ENCODE data around the gene ANK2. TPM values are rescaled to one million over a fixed set of nuclear protein-coding genes. Genes with fewer than 3 reads are reported as not detected.

The ANK2 gene
- total RNA-seq, 4 donors from 2014 or later = 13.7 to 47.4 (median 30.5) TPM

DNA sequence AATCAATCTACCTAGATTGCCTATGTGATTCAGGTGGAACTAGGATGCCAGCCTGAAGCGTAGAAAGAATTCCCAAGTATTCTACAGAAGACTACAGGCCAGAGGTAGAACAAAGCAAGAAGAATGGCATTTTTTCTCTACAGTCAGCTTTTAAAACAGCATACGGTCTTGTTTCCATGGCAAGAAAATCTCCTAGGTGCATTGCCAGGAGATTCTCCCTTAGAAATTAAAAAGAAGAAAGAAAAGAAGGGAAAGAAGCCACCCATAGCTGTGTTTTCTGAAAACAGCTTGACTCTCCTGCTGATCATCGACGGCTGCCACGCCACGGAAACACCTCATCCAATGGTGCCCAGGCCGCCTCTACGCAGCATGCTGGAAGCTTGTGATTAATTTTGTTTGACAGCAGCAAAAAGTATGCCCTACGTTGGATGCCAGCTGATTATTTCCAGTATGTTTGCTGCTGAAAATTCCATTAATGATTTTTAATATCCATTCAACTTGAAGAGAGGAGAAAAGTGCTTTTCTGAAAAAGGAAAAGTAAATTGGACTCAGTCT lies 24.1 kb downstream of the ANK2 start:
- Histone ChIP-seq H3K36me3 (no peaks in the 10 kb centered on the region), H3K27ac (no peak overlapping the region), H3K27me3 (no peaks in the 10 kb centered on the region), H3K4me3 (no peak overlapping the region), H3K9me3 (no peaks in the 10 kb centered on the region), H3K4me1 (no peaks in the 10 kb centered on the region)
- WGBS, 2 donors (ENCODE audit: low coverage in 1 of 2) = 91% methylated on average over 9 of the region's 9 CpGs
- no peak for TF ChIP-seq POLR2AphosphoS5 (IDR thresholded peaks at IDR 0.05)
- no peak for TF ChIP-seq EP300 (IDR thresholded peaks at IDR 0.05; ENCODE audit: low read depth)
- no peak for TF ChIP-seq POLR2A (IDR thresholded peaks at IDR 0.05)
- TF ChIP-seq, protein P1, sequence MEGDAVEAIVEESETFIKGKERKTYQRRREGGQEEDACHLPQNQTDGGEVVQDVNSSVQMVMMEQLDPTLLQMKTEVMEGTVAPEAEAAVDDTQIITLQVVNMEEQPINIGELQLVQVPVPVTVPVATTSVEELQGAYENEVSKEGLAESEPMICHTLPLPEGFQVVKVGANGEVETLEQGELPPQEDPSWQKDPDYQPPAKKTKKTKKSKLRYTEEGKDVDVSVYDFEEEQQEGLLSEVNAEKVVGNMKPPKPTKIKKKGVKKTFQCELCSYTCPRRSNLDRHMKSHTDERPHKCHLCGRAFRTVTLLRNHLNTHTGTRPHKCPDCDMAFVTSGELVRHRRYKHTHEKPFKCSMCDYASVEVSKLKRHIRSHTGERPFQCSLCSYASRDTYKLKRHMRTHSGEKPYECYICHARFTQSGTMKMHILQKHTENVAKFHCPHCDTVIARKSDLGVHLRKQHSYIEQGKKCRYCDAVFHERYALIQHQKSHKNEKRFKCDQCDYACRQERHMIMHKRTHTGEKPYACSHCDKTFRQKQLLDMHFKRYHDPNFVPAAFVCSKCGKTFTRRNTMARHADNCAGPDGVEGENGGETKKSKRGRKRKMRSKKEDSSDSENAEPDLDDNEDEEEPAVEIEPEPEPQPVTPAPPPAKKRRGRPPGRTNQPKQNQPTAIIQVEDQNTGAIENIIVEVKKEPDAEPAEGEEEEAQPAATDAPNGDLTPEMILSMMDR (IDR thresholded peaks at IDR 0.05) = no peak
- DNase-seq = no peak
- in situ Hi-C loops (cut with MboI; ENCODE audit: low pct_ligation_motif_present in 1 of 4, low pct_unique_long_range_greater_than_20kb in 1 of 4, low sequenced_read_pairs in 3 of 4) (no loop called here), intact Hi-C loops (cut with DNase I; ENCODE audit: low total_unique reads) (no loop called here)

DNA sequence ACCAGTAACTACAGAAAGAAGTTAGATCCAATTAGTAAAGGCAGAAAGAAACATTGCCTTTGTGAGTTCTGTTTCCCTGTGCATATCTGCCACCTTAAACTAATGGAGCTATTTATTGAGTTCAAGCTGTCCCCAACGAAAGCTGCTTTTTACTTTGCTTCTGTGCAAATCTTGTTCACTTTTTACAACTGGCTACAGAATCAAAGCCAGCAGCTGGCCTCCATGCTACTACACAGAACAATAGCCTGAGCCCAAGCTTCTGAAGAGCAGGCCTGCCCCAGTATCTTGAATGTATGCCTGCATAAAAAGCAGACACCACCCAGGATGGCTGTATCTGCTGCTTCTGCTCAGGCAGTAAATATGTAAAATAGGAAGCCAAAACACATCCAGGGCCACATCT lies 28.1 kb downstream of the ANK2 start:
- H3K27me3 ChIP-seq = no peaks in the 10 kb centered on the region
- no peaks in the 10 kb centered on the region for H3K9me3 ChIP-seq
- DNase-seq = no peak
- TF ChIP-seq, protein P1 (IDR thresholded peaks at IDR 0.05) = no peak
- no peak for TF ChIP-seq EP300 (IDR thresholded peaks at IDR 0.05; ENCODE audit: low read depth)
- no peak for TF ChIP-seq POLR2AphosphoS5 (IDR thresholded peaks at IDR 0.05)
- TF ChIP-seq POLR2A (IDR thresholded peaks at IDR 0.05) = no peak
- 43 to 57% methylated on average over 1 of the region's 1 CpG for WGBS, 2 donors (ENCODE audit: low coverage in 1 of 2)
- H3K4me1 ChIP-seq = no peaks in the 10 kb centered on the region
- no peaks in the 10 kb centered on the region for H3K36me3 ChIP-seq
- no peak overlapping the region for H3K27ac ChIP-seq
- in situ Hi-C loops (cut with MboI; ENCODE audit: low pct_ligation_motif_present in 1 of 4, low pct_unique_long_range_greater_than_20kb in 1 of 4, low sequenced_read_pairs in 3 of 4) (no loop called here), intact Hi-C loops (cut with DNase I; ENCODE audit: low total_unique reads) (no loop called here)
- H3K4me3 ChIP-seq = no peak overlapping the region

GRCh38 chr4:113078066-113078465 lies 28.6 kb downstream of the ANK2 start:
- Histone ChIP-seq H3K36me3 (no peaks in the 10 kb centered on the region), H3K4me1 (no peaks in the 10 kb centered on the region), H3K4me3 (no peak overlapping the region), H3K27me3 (no peaks in the 10 kb centered on the region), H3K27ac (no peak overlapping the region), H3K9me3 (no peaks in the 10 kb centered on the region)
- TF ChIP-seq POLR2AphosphoS5 (IDR thresholded peaks at IDR 0.05) = no peak
- TF ChIP-seq POLR2A (IDR thresholded peaks at IDR 0.05) = no peak
- TF ChIP-seq, protein P1 (IDR thresholded peaks at IDR 0.05) = no peak
- no peak for TF ChIP-seq EP300 (IDR thresholded peaks at IDR 0.05; ENCODE audit: low read depth)
- no peak for DNase-seq
- in situ Hi-C loops (cut with MboI; ENCODE audit: low pct_ligation_motif_present in 1 of 4, low pct_unique_long_range_greater_than_20kb in 1 of 4, low sequenced_read_pairs in 3 of 4) (no loop called here), intact Hi-C loops (cut with DNase I; ENCODE audit: low total_unique reads) (no loop called here)
- 84 to 94% methylated on average over 5 of the region's 5 CpGs for WGBS, 2 donors (ENCODE audit: low coverage in 1 of 2)

- no peak for DNase-seq
- in situ Hi-C loops (cut with MboI; ENCODE audit: low pct_ligation_motif_present in 1 of 4, low pct_unique_long_range_greater_than_20kb in 1 of 4, low sequenced_read_pairs in 3 of 4) = no loop called here
These were observed 30.6 kb downstream of the ANK2 start for GRCh38 chr4:113080050-113080449.

More at GRCh38 chr4:113080050-113080449, 30.6 kb downstream of the ANK2 start:
- intact Hi-C loops (cut with DNase I; ENCODE audit: low total_unique reads) = no loop called here
- Histone ChIP-seq H3K9me3 (no peaks in the 10 kb centered on the region), H3K27ac (no peak overlapping the region), H3K4me3 (no peak overlapping the region), H3K36me3 (no peaks in the 10 kb centered on the region), H3K27me3 (no peaks in the 10 kb centered on the region), H3K4me1 (no peaks in the 10 kb centered on the region)
- TF ChIP-seq EP300 (IDR thresholded peaks at IDR 0.05; ENCODE audit: low read depth) (no peak), POLR2AphosphoS5 (IDR thresholded peaks at IDR 0.05) (no peak), POLR2A (IDR thresholded peaks at IDR 0.05) (no peak)
- TF ChIP-seq, protein P1 (IDR thresholded peaks at IDR 0.05) = no peak
- WGBS, 2 donors (ENCODE audit: low coverage in 1 of 2) = 30 to 75% methylated on average over 2 to 9 of the region's 9 CpGs
